Adrenal gland (tissue), 5 donors: ENCODE data around the gene SCARF1.

Experiments
- CTCF ChIP-seq, 6 experiments: fragments of 450-650 bp in 4 of 6; fragments of 200-600 bp in 2 of 6; sonication (generic) in 1 of 6; IDR thresholded peaks; 1 replicate in 5 of 6; 2 replicates in 1 of 6; pipeline versions ENCODE4 v1.5.1 to v1.8.0; 2016 to 2021; ENCODE audit warnings: antibody characterized with exemption in 6 of 6, mild to moderate bottlenecking in 2 of 6, moderate library complexity in 1 of 6
- POLR2A ChIP-seq, 2 donors: fragments of 450-650 bp; IDR thresholded peaks; one replicate each; pipeline ENCODE4 v1.6.1; 2017; ENCODE audit warnings: antibody characterized with exemption in 2 of 2, mild to moderate bottlenecking in 2 of 2, moderate library complexity in 1 of 2
- donor health status: DM: no; HTN: no; CAD: no.

GRCh38 chr17:1612400-1612799 lies 33.1 kb downstream of the SCARF1 start:
- no peak for TF ChIP-seq CTCF (IDR thresholded peaks at IDR 0.05)
- TF ChIP-seq POLR2A (IDR thresholded peaks at IDR 0.05), result no peak
